ENCODE measurements around the gene MARCHF5.

The MARCHF5 gene

GRCh38 chr10:92309272-92309671 is 18.3 kb downstream of the MARCHF5 start:
- Histone ChIP-seq H3K27me3 (replicated peaks; ENCODE audit: control insufficient read depth, insufficient read depth, low read length) (no peaks in the 10 kb centered on the region), H3K4me3 (replicated peaks; ENCODE audit: low read depth, low read length) (no peak overlapping the region), H3K36me3 (ENCODE audit: control insufficient read depth, insufficient read depth, low read length) (no peaks in the 10 kb centered on the region)
- TF ChIP-seq, protein P1, sequence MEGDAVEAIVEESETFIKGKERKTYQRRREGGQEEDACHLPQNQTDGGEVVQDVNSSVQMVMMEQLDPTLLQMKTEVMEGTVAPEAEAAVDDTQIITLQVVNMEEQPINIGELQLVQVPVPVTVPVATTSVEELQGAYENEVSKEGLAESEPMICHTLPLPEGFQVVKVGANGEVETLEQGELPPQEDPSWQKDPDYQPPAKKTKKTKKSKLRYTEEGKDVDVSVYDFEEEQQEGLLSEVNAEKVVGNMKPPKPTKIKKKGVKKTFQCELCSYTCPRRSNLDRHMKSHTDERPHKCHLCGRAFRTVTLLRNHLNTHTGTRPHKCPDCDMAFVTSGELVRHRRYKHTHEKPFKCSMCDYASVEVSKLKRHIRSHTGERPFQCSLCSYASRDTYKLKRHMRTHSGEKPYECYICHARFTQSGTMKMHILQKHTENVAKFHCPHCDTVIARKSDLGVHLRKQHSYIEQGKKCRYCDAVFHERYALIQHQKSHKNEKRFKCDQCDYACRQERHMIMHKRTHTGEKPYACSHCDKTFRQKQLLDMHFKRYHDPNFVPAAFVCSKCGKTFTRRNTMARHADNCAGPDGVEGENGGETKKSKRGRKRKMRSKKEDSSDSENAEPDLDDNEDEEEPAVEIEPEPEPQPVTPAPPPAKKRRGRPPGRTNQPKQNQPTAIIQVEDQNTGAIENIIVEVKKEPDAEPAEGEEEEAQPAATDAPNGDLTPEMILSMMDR (IDR thresholded peaks at IDR 0.05; ENCODE audit: insufficient read depth, low read length, poor library complexity, severe bottlenecking), result no peak
- no peak for DNase-seq (ENCODE audit: extremely low read depth, insufficient read length)

GRCh38 chr10:92313750-92314149 is 22.8 kb downstream of the MARCHF5 start:
- H3K4me3 ChIP-seq (replicated peaks; ENCODE audit: low read depth, low read length), result no peak overlapping the region
- DNase-seq (ENCODE audit: extremely low read depth, insufficient read length), result no peak
- H3K27me3 ChIP-seq (replicated peaks; ENCODE audit: control insufficient read depth, insufficient read depth, low read length), result no peaks in the 10 kb centered on the region
- H3K36me3 ChIP-seq (ENCODE audit: control insufficient read depth, insufficient read depth, low read length), result no peaks in the 10 kb centered on the region
- TF ChIP-seq, protein P1 (IDR thresholded peaks at IDR 0.05; ENCODE audit: insufficient read depth, low read length, poor library complexity, severe bottlenecking), result no peak

DNA sequence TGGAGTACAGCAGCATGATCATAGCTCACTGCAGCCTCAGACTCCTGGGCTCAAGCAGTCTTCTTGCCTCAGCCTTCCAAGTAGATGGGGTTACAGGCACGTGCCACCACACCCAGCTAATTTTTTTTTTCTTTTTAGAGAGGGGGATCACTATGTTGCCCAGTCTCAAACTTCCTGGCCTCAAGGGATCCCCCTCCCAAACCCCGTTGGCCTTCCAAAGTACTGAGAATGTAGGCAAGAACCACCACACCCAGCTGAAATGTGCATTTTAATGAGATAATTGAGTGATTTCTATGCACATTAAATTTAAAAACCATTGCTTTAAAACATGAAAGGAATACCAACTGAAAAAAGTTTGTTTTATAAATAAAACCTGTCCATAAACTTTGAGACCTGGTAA is 25.6 kb downstream of the MARCHF5 start:
- Histone ChIP-seq H3K4me3 (replicated peaks; ENCODE audit: low read depth, low read length) (no peak overlapping the region), H3K27me3 (replicated peaks; ENCODE audit: control insufficient read depth, insufficient read depth, low read length) (no peaks in the 10 kb centered on the region), H3K36me3 (ENCODE audit: control insufficient read depth, insufficient read depth, low read length) (no peaks in the 10 kb centered on the region; the same call in 1 of the 2 replicates)
- no peak for DNase-seq (ENCODE audit: extremely low read depth, insufficient read length)
- TF ChIP-seq, protein P1 (IDR thresholded peaks at IDR 0.05; ENCODE audit: insufficient read depth, low read length, poor library complexity, severe bottlenecking), result no peak

- H3K27me3 ChIP-seq (replicated peaks; ENCODE audit: control insufficient read depth, insufficient read depth, low read length), result no peaks in the 10 kb centered on the region
- TF ChIP-seq, protein P1 (IDR thresholded peaks at IDR 0.05; ENCODE audit: insufficient read depth, low read length, poor library complexity, severe bottlenecking), result no peak
- H3K4me3 ChIP-seq (replicated peaks; ENCODE audit: low read depth, low read length), result no peak overlapping the region
- no peaks in the 10 kb centered on the region; the same call in 1 of the 2 replicates for H3K36me3 ChIP-seq (ENCODE audit: control insufficient read depth, insufficient read depth, low read length)
- no peak for DNase-seq (ENCODE audit: extremely low read depth, insufficient read length)
Observed at GRCh38 chr10:92323079-92323478, 32.1 kb downstream of the MARCHF5 start.

DNA sequence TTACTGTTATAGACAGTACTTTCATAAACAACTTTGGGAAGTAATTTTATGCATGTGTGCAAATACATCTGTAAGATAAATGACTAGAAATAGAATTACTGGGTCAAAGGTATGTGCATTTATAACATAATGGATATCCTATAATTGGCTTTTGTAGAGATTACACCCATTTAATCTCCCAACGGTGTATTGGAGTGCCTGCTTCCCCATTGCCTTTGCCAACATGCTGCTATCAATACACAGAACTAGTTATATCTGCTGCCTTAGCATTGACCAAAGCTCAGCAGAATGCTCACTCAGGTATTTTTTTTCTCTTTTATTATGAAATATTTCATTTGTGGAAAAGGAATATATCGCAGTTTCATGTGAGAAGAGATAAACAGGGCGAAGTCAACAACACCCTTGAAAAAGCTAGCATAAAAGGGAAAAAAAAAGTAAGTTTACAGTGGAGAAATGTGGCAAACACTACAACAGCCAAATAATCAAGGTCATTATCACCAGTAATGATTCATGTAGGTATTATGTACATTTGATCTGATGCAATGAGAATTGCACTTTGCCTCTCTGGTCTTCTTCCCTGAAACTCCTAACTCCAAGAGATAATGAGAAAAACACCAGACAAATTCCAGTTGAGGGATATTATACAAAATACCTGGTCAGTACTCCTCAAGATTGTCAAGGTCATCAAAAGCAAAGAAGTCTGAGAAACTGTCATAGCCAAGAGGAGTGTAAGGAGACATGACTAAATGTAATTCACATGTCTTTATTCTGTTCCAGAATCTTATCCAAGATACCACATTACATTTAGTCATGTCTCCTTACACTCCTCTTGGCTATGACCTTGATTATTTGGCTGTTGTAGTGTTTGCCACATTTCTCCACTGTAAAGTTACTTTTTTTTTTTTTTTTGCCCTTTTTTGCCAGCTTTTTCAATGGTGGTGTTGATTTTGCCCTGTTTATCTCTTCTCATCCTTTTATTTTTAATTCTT is 36.8 kb downstream of the MARCHF5 start:
- Histone ChIP-seq H3K4me3 (replicated peaks; ENCODE audit: low read depth, low read length) (no peak overlapping the region), H3K27me3 (replicated peaks; ENCODE audit: control insufficient read depth, insufficient read depth, low read length) (no peaks in the 10 kb centered on the region), H3K36me3 (ENCODE audit: control insufficient read depth, insufficient read depth, low read length) (no peaks in the 10 kb centered on the region)
- no peak for DNase-seq (ENCODE audit: extremely low read depth, insufficient read length)
- TF ChIP-seq, protein P1 (IDR thresholded peaks at IDR 0.05; ENCODE audit: insufficient read depth, low read length, poor library complexity, severe bottlenecking), result no peak
